PFSK-1 (cell line): ENCODE results near the gene PCBP3.

Source experiments
- FOXP2 ChIP-seq: optimal IDR thresholded peaks from 2 replicates; pipeline ENCODE3; 2011; ENCODE audit warnings: borderline replicate concordance, control low read depth, inconsistent platforms; ENCODE audit not compliant: insufficient read depth; ENCODE audit errors: extremely low read length, extremely low read depth
- POLR2AphosphoS5 ChIP-seq: IDR thresholded peaks from 2 replicates; pipeline ENCODE4 v1.6.1; 2012; ENCODE audit warnings: low read depth, mild to moderate bottlenecking, control low read depth, low read length, moderate library complexity
- SIN3A ChIP-seq: IDR thresholded peaks from 2 replicates; pipeline ENCODE4 v1.6.1; 2012; ENCODE audit warnings: mild to moderate bottlenecking, low read length, moderate library complexity, borderline replicate concordance; ENCODE audit not compliant: insufficient read depth
- TAF1 ChIP-seq: IDR thresholded peaks from 2 replicates; pipeline ENCODE4 v1.6.1; 2012; ENCODE audit warnings: low read length, control low read depth, borderline replicate concordance; ENCODE audit not compliant: insufficient read depth
- TF ChIP-seq, protein P1 (sequence below), 2 experiments: IDR thresholded peaks; 2 replicates each; pipeline versions ENCODE4 v1.6.1 to v1.8.0; 2011 to 2012; ENCODE audit warnings: low read depth in 2 of 2, low read length in 2 of 2, control low read depth in 1 of 2, inconsistent platforms in 1 of 2, mild to moderate bottlenecking in 1 of 2, moderate library complexity in 1 of 2; ENCODE audit not compliant: insufficient read depth in 1 of 2

PCBP3 gene

GRCh38 chr21:45745256-45745655 lies 101.7 kb downstream of the PCBP3 start:
- TF ChIP-seq, protein P1, sequence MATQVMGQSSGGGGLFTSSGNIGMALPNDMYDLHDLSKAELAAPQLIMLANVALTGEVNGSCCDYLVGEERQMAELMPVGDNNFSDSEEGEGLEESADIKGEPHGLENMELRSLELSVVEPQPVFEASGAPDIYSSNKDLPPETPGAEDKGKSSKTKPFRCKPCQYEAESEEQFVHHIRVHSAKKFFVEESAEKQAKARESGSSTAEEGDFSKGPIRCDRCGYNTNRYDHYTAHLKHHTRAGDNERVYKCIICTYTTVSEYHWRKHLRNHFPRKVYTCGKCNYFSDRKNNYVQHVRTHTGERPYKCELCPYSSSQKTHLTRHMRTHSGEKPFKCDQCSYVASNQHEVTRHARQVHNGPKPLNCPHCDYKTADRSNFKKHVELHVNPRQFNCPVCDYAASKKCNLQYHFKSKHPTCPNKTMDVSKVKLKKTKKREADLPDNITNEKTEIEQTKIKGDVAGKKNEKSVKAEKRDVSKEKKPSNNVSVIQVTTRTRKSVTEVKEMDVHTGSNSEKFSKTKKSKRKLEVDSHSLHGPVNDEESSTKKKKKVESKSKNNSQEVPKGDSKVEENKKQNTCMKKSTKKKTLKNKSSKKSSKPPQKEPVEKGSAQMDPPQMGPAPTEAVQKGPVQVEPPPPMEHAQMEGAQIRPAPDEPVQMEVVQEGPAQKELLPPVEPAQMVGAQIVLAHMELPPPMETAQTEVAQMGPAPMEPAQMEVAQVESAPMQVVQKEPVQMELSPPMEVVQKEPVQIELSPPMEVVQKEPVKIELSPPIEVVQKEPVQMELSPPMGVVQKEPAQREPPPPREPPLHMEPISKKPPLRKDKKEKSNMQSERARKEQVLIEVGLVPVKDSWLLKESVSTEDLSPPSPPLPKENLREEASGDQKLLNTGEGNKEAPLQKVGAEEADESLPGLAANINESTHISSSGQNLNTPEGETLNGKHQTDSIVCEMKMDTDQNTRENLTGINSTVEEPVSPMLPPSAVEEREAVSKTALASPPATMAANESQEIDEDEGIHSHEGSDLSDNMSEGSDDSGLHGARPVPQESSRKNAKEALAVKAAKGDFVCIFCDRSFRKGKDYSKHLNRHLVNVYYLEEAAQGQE (IDR thresholded peaks at IDR 0.05; ENCODE audit: insufficient read depth in 1 of 2, low read depth in 2 of 2, low read length in 2 of 2), result no peak
- TF ChIP-seq TAF1, result no peak
- TF ChIP-seq POLR2AphosphoS5, result no peak
- TF ChIP-seq SIN3A, result no peak
- TF ChIP-seq FOXP2, result no peak

DNA sequence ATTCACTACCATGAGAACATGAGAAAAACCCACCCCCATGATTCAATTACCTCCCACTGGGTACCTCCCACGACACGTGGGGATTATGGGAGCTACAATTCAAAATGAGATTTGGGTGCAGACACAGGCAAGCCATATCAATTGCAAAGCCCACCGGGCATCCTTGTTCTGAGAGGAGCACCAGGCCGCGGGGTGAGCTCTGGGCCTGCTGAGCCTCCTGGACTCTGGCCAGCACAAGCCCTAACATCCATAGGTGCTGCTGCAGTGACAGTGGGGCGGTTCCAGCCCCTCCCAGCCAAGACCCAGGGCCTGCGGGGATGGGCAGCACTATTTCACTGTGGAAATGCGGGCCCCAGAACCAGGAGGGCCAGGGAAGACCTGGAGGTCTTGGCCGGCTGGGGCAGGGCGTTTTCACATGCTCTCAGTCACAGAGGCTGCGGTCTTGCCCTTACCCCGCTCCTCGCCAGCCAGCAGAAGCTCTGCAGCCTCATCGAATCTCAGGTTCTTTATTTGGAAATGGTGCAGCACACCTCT lies 103.8 kb downstream of the PCBP3 start:
- TF ChIP-seq TAF1 (no peak), FOXP2 (no peak), POLR2AphosphoS5 (no peak), SIN3A (no peak)
- TF ChIP-seq, protein P1 (IDR thresholded peaks at IDR 0.05; ENCODE audit: insufficient read depth in 1 of 2, low read depth in 2 of 2, low read length in 2 of 2), result no peak

- TF ChIP-seq TAF1 (no peak), POLR2AphosphoS5 (no peak), SIN3A (no peak), FOXP2 (no peak)
- TF ChIP-seq, protein P1 (IDR thresholded peaks at IDR 0.05; ENCODE audit: insufficient read depth in 1 of 2, low read depth in 2 of 2, low read length in 2 of 2), result no peak
Measured at GRCh38 chr21:45747802-45748445, 104.4 kb downstream of the PCBP3 start.

- no peak for TF ChIP-seq POLR2AphosphoS5
- TF ChIP-seq TAF1, result no peak
- TF ChIP-seq, protein P1 (IDR thresholded peaks at IDR 0.05; ENCODE audit: insufficient read depth in 1 of 2, low read depth in 2 of 2, low read length in 2 of 2), result no peak
- TF ChIP-seq FOXP2, result no peak
- no peak for TF ChIP-seq SIN3A
Measured at GRCh38 chr21:45748593-45748992, 105.1 kb downstream of the PCBP3 start.
